ENCODE measurements around the gene UBR4.

UBR4 gene

DNA sequence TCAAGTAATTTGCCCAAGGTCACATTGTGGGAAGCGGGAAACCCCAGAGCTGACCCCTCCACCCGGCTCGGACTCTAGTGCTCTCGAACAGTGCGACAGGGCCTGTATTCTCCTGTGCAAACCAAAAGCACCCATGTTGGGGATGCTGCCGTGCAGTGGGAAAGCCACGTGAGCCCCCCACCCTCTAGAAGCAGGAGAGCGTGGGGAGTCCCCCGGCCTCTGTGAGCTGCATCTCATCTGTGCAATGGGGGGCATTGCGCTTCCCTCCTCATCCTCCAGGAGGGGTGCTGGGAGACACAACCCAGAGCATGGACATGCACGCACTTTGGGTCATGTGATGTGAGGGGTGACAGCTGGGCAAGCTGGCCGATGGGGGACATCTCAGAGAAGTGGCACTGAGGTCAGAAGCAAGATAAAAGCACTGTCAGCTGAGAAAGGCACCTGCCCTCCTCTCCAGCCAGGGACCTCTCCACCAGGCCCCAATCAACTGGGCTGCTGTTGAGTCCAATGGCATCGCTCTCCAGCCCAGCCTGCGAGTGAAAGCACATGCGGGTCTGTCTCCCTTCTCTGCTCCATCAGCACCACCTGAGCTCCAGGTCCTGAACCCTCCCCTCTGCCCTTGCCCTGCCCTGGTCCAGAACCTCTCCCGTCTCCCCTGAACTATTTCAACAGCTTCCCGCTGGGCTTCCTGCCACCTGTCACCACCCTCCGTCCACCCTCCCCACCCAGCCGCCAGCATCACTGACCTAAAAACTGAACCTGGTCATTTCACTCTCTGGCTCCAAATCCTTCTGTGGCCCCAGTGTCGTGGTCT lies 177.2 kb downstream of the UBR4 start:
- no peak for DNase-seq

DNA sequence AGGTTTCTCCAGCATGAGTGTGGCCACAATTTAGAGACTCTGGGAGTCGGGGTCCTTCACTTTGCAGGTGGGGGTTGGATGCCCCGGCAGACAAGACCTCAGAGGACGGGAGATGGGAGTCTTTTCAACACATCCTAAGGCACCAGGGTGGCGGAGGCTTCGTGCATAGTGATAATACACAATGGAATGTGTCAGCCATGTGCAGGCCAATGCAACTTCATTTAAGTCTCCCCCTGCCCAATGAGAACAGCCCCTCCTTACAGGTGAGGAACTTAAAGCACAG lies 177.7 kb downstream of the UBR4 start:
- no peak for DNase-seq

DNA sequence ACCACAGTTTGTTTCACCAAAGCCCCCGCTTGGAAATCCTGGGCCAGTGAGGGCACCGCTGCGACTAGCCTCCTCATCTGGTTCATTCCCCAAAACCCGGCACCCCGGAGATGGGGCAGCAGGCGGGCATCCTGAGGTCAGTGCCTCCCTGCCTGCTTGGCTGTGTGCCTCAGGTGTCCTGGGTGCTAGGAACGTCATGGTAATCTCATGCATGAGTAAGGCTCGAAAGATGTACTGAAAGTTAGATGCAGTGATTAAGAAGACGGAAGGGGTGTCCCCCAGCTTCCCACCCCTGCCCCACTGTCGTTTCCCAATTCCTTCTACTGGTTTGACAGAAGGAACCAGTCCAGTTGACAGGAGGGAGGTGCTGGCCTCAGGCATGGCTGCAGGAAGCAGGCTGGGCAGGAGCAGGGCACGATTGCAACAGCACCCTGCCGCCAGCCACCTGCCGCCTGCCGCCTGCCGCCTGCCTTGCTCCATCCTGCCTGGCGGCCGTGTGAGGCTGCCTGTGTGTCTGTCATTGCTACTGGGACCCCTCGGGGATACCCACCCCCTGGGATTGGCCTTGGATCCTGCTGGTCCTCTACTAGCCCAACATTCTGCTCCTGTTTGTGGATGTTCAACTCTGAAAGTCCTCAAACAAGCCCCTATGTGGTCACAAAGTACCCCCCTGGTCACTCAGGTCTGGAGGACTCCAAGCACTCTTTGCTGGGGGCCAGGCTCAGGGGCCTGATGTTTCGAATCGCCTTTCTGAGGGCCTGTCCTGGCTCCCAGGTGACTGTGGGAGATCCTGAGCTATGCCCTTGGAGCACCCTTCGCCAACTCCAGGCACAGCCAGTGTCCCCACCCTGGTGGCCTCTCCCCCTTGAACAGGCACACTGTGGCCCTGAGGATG lies 180.6 kb downstream of the UBR4 start:
- no peak for DNase-seq

DNA sequence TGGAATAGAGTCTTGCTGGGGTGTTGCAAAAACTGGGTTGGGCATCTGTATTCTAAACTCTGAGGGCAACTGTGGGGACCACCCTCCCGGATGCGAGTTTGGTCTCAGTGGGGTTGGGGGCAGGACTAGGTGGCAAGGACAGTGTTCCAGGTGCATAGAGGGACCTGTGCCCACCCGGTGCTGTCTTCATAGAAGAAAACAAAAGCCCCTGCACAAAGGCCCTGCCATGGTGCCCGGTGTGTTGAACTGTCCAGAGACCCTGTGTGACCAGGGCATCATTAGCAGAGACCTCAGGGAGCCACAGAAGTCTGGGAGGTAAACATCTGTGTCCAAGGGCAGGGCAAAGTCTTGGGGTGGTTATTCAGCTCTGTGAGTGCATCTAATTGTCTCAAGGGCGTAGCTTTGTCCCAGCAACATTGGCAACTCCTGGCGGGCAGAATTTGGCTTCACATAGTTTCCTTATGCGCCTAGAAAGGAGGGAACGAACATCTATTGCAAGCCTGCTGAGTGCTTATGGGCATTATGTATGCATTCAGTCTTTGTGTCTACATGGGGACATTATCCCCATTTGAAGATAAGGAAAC lies 181.4 kb downstream of the UBR4 start:
- no peak for DNase-seq

DNA sequence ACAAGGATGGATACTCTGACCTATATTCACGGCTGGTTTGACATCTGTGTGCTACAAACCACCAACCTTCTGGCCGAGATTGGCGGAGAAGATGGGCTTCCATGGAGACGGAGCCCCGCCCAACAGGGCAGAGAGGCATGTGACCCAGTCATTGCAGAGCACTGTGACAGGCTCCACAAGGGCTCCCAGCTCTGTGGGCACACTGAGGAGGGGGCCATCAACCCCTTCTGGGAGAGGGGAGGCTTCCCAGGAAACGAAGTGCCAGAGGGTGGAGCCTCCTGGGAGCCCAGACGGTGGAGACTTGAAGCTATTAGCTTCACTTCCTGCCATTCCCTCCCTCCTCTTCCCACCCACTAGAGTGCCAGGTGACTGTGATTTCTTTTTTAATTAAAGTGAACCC lies 182.0 kb downstream of the UBR4 start:
- DNase-seq, result no peak

Measured in CD4-positive, alpha-beta T cell treated with Interleukin-4 for 1 hour (primary cell).